ENCODE results near the gene CMIP.

CMIP gene

GRCh38 chr16:81587626-81588160, 143.1 kb downstream of the CMIP start:
- DNase-seq (ENCODE audit: low read depth): no peak

DNA sequence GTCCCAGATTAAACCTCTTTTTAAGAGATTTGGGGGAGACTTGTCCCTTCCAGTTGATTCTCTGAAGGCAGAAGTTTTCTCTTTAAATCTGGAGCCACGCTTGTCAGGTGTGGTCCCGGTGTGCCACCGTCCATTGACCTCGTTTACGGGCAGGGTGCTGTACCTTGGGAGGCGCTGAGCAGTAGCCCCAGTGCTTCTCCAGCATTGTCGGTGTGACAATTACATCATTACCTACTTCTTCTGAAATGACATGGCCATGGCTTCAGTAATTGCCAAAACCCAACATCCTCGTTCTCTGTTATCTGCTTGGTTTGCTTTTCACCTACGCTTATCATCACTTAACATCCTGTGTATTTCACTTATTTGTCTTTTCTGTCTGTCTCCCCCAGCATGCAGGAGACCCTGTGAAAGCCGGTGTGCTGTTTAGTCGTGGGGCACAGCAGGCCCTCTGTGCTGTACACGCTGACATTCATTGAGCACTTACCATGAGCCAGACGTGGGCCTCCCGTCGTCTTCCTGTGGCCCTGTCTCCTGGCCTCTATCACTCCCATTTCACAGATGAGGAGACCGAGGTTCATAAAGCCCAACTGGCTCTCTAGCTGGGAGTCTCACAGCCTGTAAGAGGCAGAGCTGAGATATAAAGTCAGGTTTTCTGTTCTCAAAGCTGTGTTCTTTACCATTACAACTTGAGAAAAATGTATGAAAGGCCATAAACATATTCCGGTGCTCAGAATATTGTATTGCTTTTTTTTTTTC, 143.9 kb downstream of the CMIP start:
- no peak for DNase-seq (ENCODE audit: low read depth)

- no peak for DNase-seq (ENCODE audit: low read depth)
These were observed 145.5 kb downstream of the CMIP start for GRCh38 chr16:81589975-81590650.

- no peak for DNase-seq (ENCODE audit: low read depth)
These were observed 146.3 kb downstream of the CMIP start for GRCh38 chr16:81590714-81591544.

- DNase-seq (ENCODE audit: low read depth): no peak
These were observed 146.9 kb downstream of the CMIP start for GRCh38 chr16:81591545-81591870.

GRCh38 chr16:81592353-81592866, 147.8 kb downstream of the CMIP start:
- DNase-seq (ENCODE audit: low read depth): no peak

- DNase-seq (ENCODE audit: low read depth): no peak
These were observed 148.9 kb downstream of the CMIP start for GRCh38 chr16:81593481-81593880.

GRCh38 chr16:81595629-81596292, 151.2 kb downstream of the CMIP start:
- no peak for DNase-seq (ENCODE audit: low read depth)

DNA sequence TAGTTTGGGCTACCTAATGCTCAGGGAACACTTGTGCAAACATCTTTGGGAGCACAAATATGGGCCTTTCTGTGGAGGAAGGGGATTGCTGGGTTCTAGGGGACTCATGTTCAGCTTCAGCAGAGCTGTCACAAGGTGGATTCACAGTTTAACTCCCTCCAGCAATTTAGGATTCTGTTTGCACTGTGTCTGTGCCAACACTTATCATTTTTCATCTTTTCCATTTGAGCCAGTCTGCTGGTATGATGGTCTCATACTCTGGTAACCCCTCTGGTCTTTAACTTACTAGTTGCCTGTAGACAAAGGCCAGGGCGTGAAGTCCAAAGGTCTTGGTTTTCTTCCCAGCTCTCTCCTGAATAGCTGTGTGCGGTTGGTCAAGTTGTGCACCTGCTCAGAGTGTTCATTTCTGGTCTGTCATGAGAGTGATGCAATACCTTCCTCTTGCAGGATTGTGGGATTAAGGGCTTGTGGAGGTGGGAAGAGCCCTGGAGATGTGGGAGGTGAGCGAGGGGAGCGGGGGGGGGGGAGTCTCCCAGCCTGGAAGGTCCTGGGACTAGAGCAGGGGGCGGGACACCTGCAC, 152.6 kb downstream of the CMIP start:
- DNase-seq (ENCODE audit: low read depth): no peak

DNA sequence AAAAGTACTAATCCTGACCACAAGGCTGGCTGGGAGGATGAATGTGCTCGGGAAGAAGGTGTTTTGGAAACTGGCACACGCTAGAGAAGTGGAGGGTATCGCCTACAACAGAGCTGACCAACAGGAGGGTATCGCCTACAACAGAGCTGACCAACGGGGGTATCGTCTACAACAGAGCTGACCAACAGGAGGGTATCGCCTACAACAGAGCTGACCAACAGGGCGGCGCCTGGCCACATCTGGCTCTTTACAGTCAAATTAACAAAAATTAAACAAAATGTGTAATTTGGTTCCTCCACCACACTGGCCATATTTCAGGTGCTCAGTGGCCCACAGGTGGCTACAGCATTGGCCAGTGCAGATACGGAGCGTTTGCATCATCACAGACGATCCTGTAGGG, 153.5 kb downstream of the CMIP start:
- DNase-seq (ENCODE audit: low read depth): no peak

DNA sequence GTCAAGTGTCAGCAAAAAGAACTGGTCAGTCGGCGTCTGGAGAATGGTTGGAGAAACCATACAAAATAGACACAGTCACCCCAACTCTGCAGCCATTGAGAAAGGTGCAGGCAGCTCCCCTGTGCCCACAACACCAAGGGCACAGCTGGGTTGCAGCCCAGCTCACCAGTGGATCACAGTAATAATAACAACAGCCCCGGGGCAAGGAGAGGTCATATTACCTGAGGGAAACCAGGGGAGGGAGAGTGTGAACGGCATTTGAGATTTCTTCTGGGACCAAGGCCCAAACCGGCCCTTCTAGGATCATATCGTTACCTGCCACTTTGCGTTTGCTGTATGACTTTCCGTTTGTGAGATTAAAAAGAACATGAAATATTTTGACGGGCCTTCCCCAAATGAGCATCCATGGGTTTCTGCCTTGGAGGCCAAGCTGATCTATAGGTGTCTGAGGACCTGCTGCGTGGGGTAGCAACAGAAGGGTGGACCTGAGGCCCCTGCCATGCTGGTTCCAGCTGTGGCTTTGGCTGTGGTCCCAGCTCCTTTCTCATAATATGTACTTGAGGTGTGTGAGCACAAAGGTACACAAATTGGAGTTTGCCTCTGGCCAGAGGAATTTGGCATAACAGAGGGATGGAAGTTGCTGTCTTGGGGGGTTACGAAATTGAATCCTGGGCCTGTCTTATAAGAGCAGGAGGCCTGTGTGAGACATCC, 154.6 kb downstream of the CMIP start:
- DNase-seq (ENCODE audit: low read depth): no peak

DNA sequence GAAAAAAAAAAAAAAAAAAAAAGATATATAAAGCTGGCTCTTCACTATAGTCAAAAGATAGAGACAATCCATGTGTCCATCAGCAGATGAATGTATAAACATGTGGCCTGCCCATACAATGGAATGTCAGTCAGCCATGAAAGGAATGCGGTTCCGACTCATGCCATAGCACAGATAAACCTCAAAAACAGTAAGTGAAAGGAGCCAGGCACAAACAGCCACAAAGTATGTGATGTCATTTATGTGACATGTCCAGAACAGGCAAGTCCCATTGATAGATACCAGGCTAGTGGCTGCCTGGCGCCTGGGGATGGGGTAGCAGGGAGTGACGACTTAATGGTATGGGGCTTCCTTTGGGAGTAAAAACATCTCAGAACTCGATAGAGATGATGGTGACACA, 155.7 kb downstream of the CMIP start:
- no peak for DNase-seq (ENCODE audit: low read depth)

- DNase-seq (ENCODE audit: low read depth): no peak
These were observed 156.4 kb downstream of the CMIP start for GRCh38 chr16:81601008-81601428.

DNA sequence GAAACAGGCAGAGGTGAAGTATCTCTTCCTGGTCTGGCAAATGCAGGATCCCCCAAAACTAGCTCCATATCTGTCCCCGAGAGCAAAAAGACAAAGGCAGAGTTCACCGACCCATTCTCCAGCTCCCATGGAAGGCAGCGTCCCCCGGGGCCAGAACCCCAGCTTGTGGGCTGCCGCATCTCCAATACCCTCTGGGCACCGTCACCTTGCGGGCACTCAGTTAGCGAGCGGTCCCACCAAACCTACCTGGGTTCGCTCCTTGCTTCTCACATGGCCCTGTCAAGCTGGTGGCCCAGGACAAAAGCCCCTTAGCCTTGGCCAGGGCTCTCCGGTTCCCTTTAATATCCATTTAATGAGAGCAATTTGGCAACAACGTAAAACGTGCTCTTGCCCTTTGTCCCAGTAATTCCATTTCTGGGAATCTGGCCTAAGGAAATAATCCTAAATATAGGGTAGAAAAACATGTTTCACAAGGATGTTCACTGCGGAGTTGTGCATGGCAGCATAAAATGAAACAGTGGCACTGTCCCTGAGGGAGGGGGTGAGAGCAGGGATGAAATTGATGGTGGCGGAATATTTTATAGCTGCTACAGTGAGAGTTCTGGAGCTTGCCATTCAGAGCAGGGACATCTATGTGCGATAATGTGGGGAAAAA, 157.1 kb downstream of the CMIP start:
- no peak for DNase-seq (ENCODE audit: low read depth)

DNA sequence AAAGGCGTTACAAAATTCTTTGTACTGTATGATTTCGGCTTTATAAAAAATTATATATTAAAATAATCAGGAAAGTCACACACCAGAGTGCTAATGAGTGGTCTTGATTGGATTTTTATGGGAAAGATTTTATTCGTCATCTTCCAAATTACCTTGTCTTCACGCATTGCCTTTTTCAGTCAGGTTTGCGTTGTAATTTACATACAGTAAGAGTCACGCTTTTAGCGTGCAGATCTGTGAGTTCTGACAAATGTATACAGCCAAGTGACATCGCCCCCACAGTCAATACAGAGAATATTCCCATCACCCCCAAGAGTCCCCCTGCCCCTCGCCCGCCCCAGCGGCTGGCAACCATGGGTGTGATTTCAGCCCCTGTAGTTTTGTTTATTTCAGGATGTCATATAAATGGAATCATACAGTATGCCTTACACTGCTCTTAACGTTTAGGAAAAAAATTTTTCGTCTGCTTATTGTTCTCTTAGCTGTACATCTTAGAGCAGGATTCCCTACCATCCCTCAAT, 157.7 kb downstream of the CMIP start:
- no peak for DNase-seq (ENCODE audit: low read depth)

DNA sequence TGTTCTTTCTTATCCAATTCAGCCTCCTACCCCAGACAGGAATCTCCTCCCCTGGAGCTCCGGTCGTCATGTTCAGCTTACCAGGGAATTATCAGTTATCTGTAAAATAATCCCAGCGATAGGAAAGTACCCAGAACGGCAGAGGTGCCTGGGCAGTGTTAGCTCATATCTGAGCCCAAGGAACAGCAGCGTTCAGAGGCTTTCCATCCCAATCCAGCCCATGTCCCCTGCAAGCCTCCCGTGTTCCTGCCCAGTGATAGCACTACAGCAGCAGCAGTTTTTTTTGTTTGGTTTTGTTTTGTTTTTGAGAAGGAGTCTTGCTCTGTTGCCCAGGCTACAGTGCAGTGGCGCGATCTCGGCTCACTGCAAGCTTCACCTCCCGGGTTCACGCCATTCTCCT, 158.2 kb downstream of the CMIP start:
- no peak for DNase-seq (ENCODE audit: low read depth)

GRCh38 chr16:81604960-81605383, 160.4 kb downstream of the CMIP start:
- DNase-seq (ENCODE audit: low read depth): no peak

- no peak for DNase-seq (ENCODE audit: low read depth)
These were observed 161.4 kb downstream of the CMIP start for GRCh38 chr16:81606039-81606438.

GRCh38 chr16:81607006-81607405, 162.4 kb downstream of the CMIP start:
- DNase-seq (ENCODE audit: low read depth): no peak
